IPS DF 6.9 (cell line): Measurements from ENCODE around the gene REST.
"Not testable (repeated sequence)": the region's sequence is repeated elsewhere in the genome, so short reads cannot be mapped to it uniquely, and the experiment has no call there.

Source experiments
- DNase-seq: peaks from one replicate; pipeline ENCODE4 v3.0.0-alpha.2; 2013; ENCODE audit warnings: low read depth, low spot score
- H3K27ac ChIP-seq: one replicate; pipeline ENCODE4 v1.5.1; 2013; ENCODE audit warnings: low read length, control low read depth
- H3K27me3 ChIP-seq: 2 replicates; pipeline ENCODE4 v1.6.1; 2013; ENCODE audit warnings: mild to moderate bottlenecking, low read length; ENCODE audit not compliant: control insufficient read depth, insufficient read depth
- H3K36me3 ChIP-seq: 2 replicates; pipeline ENCODE4 v1.6.1; 2013; ENCODE audit warnings: low read length; ENCODE audit not compliant: control insufficient read depth, insufficient read depth
- H3K4me1 ChIP-seq: 2 replicates; pipeline ENCODE4 v1.6.1; 2013; ENCODE audit warnings: low read length; ENCODE audit not compliant: control insufficient read depth, insufficient read depth
- H3K4me3 ChIP-seq: 2 replicates; pipeline ENCODE4 v1.5.1; 2013; ENCODE audit warnings: mild to moderate bottlenecking, low read length
- H3K9me3 ChIP-seq: 2 replicates; pipeline ENCODE4 v1.6.1; 2013; ENCODE audit warnings: low read length, inconsistent platforms; ENCODE audit not compliant: control insufficient read depth, insufficient read depth
- WGBS: extraction: QIAGEN DNeasy Blood & Tissue Kit; methylation state at CpG from one replicate; pipeline ENCODE4 v1.1.7; 2013; ENCODE audit warnings: mixed read lengths, missing lambda C conversion rate; ENCODE audit not compliant: insufficient read length, insufficient coverage; 5-methylcytosine and 5-hydroxymethylcytosine counted together

The REST gene

GRCh38 chr4:56879996-56880395 lies 27.7 kb upstream of the REST start:
- no CpG with 5 or more reads among the region's 3 CpGs for WGBS
- Histone ChIP-seq H3K4me1 (no peaks in the 10 kb centered on the region), H3K27me3 (no peaks in the 10 kb centered on the region), H3K4me3 (no peak overlapping the region), H3K9me3 (no peaks in the 10 kb centered on the region), H3K27ac (no peak overlapping the region), H3K36me3 (no peaks in the 10 kb centered on the region)
- DNase-seq, result no peak

- H3K27ac ChIP-seq, result no peak overlapping the region
- H3K36me3 ChIP-seq, result no peaks in the 10 kb centered on the region
- WGBS, result no CpG with 5 or more reads among the region's 5 CpGs
- H3K27me3 ChIP-seq, result no peaks in the 10 kb centered on the region
- no peak for DNase-seq
- no peaks in the 10 kb centered on the region for H3K4me1 ChIP-seq
- no peak overlapping the region for H3K4me3 ChIP-seq
- no peaks in the 10 kb centered on the region for H3K9me3 ChIP-seq
These were observed 27.1 kb upstream of the REST start for GRCh38 chr4:56880572-56880971.

- H3K4me3 ChIP-seq, H3K9me3 ChIP-seq, DNase-seq, H3K27ac ChIP-seq, H3K36me3 ChIP-seq, H3K27me3 ChIP-seq, H3K4me1 ChIP-seq: not testable (repeated sequence)
- no CpG with 5 or more reads among the region's 3 CpGs for WGBS
These were observed 23.2 kb upstream of the REST start for GRCh38 chr4:56884511-56884910.

- H3K27me3 ChIP-seq, result no peaks in the 10 kb centered on the region
- no CpG with 5 or more reads among the region's 1 CpG for WGBS
- DNase-seq, result no peak
- H3K9me3 ChIP-seq, result no peaks in the 10 kb centered on the region
- H3K36me3 ChIP-seq, result no peaks in the 10 kb centered on the region
- H3K4me3 ChIP-seq, result no peak overlapping the region
- no peak overlapping the region for H3K27ac ChIP-seq
- H3K4me1 ChIP-seq, result no peaks in the 10 kb centered on the region
These were observed 15.0 kb upstream of the REST start for GRCh38 chr4:56892691-56893090.

GRCh38 chr4:56897842-56898241 lies 9.9 kb upstream of the REST start:
- H3K36me3 ChIP-seq, DNase-seq, H3K27me3 ChIP-seq, H3K9me3 ChIP-seq, H3K27ac ChIP-seq, H3K4me1 ChIP-seq, H3K4me3 ChIP-seq: not testable (repeated sequence)
- no CpG with 5 or more reads among the region's 17 CpGs for WGBS

- not testable (repeated sequence) for H3K9me3 ChIP-seq, H3K27me3 ChIP-seq, H3K36me3 ChIP-seq, H3K4me3 ChIP-seq, DNase-seq, H3K27ac ChIP-seq, H3K4me1 ChIP-seq
- WGBS, result no CpG with 5 or more reads among the region's 5 CpGs
These were observed 7.5 kb upstream of the REST start for GRCh38 chr4:56900186-56900585.

GRCh38 chr4:56902703-56903102 lies 5.0 kb upstream of the REST start:
- Histone ChIP-seq H3K27ac (no peak overlapping the region), H3K4me1 (peaks cover 3% of the 10 kb centered on the region; the same call in 1 of the 2 replicates), H3K36me3 (no peaks in the 10 kb centered on the region), H3K27me3 (no peaks in the 10 kb centered on the region; the same call in 1 of the 2 replicates), H3K4me3 (no peak overlapping the region), H3K9me3 (no peaks in the 10 kb centered on the region)
- no CpG with 5 or more reads among the region's 3 CpGs for WGBS
- DNase-seq, result no peak

- Histone ChIP-seq H3K36me3 (no peaks in the 10 kb centered on the region), H3K4me1 (peaks cover 5% of the 10 kb centered on the region; the same call in 1 of the 2 replicates), H3K27ac (no peak overlapping the region), H3K4me3 (no peak overlapping the region), H3K27me3 (no peaks in the 10 kb centered on the region; the same call in 1 of the 2 replicates), H3K9me3 (no peaks in the 10 kb centered on the region)
- DNase-seq, result no peak
- WGBS, result no CpG with 5 or more reads among the region's 1 CpG
These were observed 1.9 kb upstream of the REST start for GRCh38 chr4:56905796-56906195.

GRCh38 chr4:56906489-56907393 lies 959 bp upstream of the REST start:
- H3K9me3 ChIP-seq, result no peaks in the 10 kb centered on the region
- DNase-seq, result no peak
- H3K27me3 ChIP-seq, result no peaks in the 10 kb centered on the region; the same call in 1 of the 2 replicates
- H3K4me1 ChIP-seq, result peaks cover 5% of the 10 kb centered on the region; the same call in 1 of the 2 replicates
- WGBS, result no CpG with 5 or more reads among the region's 19 CpGs
- H3K36me3 ChIP-seq, result no peaks in the 10 kb centered on the region
- H3K27ac ChIP-seq, result no peak overlapping the region
- H3K4me3 ChIP-seq, result peak overlapping the region; percentile 15; the same call in 1 of the 2 replicates

GRCh38 chr4:56908206-56909085 lies 746 bp downstream of the REST start:
- Histone ChIP-seq H3K27ac (no peak overlapping the region), H3K4me1 (peaks cover 5% of the 10 kb centered on the region; the same call in 1 of the 2 replicates), H3K9me3 (no peaks in the 10 kb centered on the region), H3K27me3 (no peaks in the 10 kb centered on the region; the same call in 1 of the 2 replicates), H3K4me3 (peak overlapping the region; percentile 92), H3K36me3 (no peaks in the 10 kb centered on the region)
- no peak for DNase-seq
- no CpG with 5 or more reads among the region's 110 CpGs for WGBS
